ENCODE data around the gene PHACTR2. TPM values are rescaled to one million over a fixed set of nuclear protein-coding genes. Genes with fewer than 3 reads are reported as not detected.
A peak's percentile ranks its signal among the peaks of the same experiment; 100 is the strongest.
"Not testable (repeated sequence)": the region's sequence is repeated elsewhere in the genome, so short reads cannot be mapped to it uniquely, and the experiment has no call there.

The PHACTR2 gene
- total RNA-seq, result 10 to 100 TPM; 17.9 to 35.6 TPM

GRCh38 chr6:143677891-143678791 is at the start of gene PHACTR2:
TSS of gene PHACTR2 (plus strand) at chr6:143677965. CDS start at chr6:143678164, 199 bp downstream.
- Histone ChIP-seq H3K9me3 (no peaks in the 10 kb centered on the region), H3K4me3 (peak within 1 kb of the TSS; percentile 48 to 93), H3K4me1 (peaks cover 17% of the 10 kb centered on the region), H3K36me3 (replicated peaks in 1 of 2; ENCODE audit: insufficient read depth in 1 of 2, low read depth in 2 of 2) (no peaks in the 10 kb centered on the region), H3K27me3 (no peaks in the 10 kb centered on the region), H3K27ac (peak within 1 kb of the TSS; percentile 74 to 93 (median 81))
- intact Hi-C loops (cut with DNase I), result no loop called here
- TF ChIP-seq CTCF (IDR thresholded peaks at IDR 0.05) (no peak), POLR2A (IDR thresholded peaks at IDR 0.05) (peak; percentile 41 to 79 (median 69))
- ATAC-seq (peak; percentile 84), DNase-seq (peak; percentile 56 to 75 (median 68))
- WGBS, 2 donors, result 0 to 1% methylated on average over 44 to 55 of the region's 69 CpGs

- H3K4me3 ChIP-seq, result no peak overlapping the region
- no peak for TF ChIP-seq CTCF (IDR thresholded peaks at IDR 0.05)
- TF ChIP-seq POLR2A (IDR thresholded peaks at IDR 0.05), result no peak
These were observed 48.4 kb upstream of the PHACTR2 start for GRCh38 chr6:143629104-143630080.

GRCh38 chr6:143631196-143631595 is 46.6 kb upstream of the PHACTR2 start:
- H3K4me1 ChIP-seq; DNase-seq; intact Hi-C loops (cut with DNase I); H3K4me3 ChIP-seq; H3K9me3 ChIP-seq; ATAC-seq; H3K27ac ChIP-seq; H3K36me3 ChIP-seq (replicated peaks in 1 of 2; ENCODE audit: insufficient read depth in 1 of 2, low read depth in 2 of 2); H3K27me3 ChIP-seq: not testable (repeated sequence)
- 95 to 98% methylated on average over 4 of the region's 4 CpGs for WGBS, 2 donors

More at GRCh38 chr6:143629104-143630080, 48.4 kb upstream of the PHACTR2 start:
- H3K27me3 ChIP-seq, result no peaks in the 10 kb centered on the region
- no peaks in the 10 kb centered on the region for H3K36me3 ChIP-seq (replicated peaks in 1 of 2; ENCODE audit: insufficient read depth in 1 of 2, low read depth in 2 of 2)
- intact Hi-C loops (cut with DNase I), result no loop called here
- no peaks in the 10 kb centered on the region for H3K4me1 ChIP-seq
- H3K27ac ChIP-seq, result no peak overlapping the region
- 66 to 72% methylated on average over 12 of the region's 12 CpGs for WGBS, 2 donors
- DNase-seq (no peak), ATAC-seq (no peak)
- no peaks in the 10 kb centered on the region for H3K9me3 ChIP-seq

GRCh38 chr6:143632894-143633293 is 44.9 kb upstream of the PHACTR2 start:
- Histone ChIP-seq H3K27ac (no peak overlapping the region), H3K27me3 (no peaks in the 10 kb centered on the region), H3K4me1 (no peaks in the 10 kb centered on the region), H3K4me3 (no peak overlapping the region), H3K9me3 (no peaks in the 10 kb centered on the region), H3K36me3 (replicated peaks in 1 of 2; ENCODE audit: insufficient read depth in 1 of 2, low read depth in 2 of 2) (no peaks in the 10 kb centered on the region)
- ATAC-seq, result no peak
- WGBS, 2 donors, result 73 to 83% methylated on average over 4 of the region's 4 CpGs
- no peak for TF ChIP-seq CTCF (IDR thresholded peaks at IDR 0.05)
- TF ChIP-seq POLR2A (IDR thresholded peaks at IDR 0.05), result no peak
- intact Hi-C loops (cut with DNase I), result no loop called here
- no peak for DNase-seq

GRCh38 chr6:143634486-143634885 is 43.3 kb upstream of the PHACTR2 start:
- DNase-seq, result no peak
- intact Hi-C loops (cut with DNase I), result no loop called here
- no peak for ATAC-seq
- 51 to 65% methylated on average over 2 of the region's 2 CpGs for whole genome bisulfite sequencing, 2 donors
- H3K27ac ChIP-seq, result no peak overlapping the region
- H3K4me3 ChIP-seq, result no peak overlapping the region
- TF ChIP-seq POLR2A (IDR thresholded peaks at IDR 0.05), result no peak
- TF ChIP-seq CTCF (IDR thresholded peaks at IDR 0.05), result no peak
- H3K4me1 ChIP-seq, result no peaks in the 10 kb centered on the region
- H3K9me3 ChIP-seq, result no peaks in the 10 kb centered on the region
- no peaks in the 10 kb centered on the region for H3K36me3 ChIP-seq (replicated peaks in 1 of 2; ENCODE audit: insufficient read depth in 1 of 2, low read depth in 2 of 2)
- no peaks in the 10 kb centered on the region for H3K27me3 ChIP-seq

Measured in body of pancreas (tissue), 4 donors.